Nephron progenitor cell (in vitro differentiated cells): ENCODE measurements around the gene KCTD13.

Experiments
- DNase-seq: peaks from one replicate; pipeline ENCODE4 v3.0.0; 2021
- H3K27ac Mint-ChIP-seq: 2 replicates; pipeline ENCODE4 v1.8.0; 2021; ENCODE audit warnings: mild to moderate bottlenecking, moderate library complexity, mixed read lengths
- H3K27me3 Mint-ChIP-seq: 2 replicates; pipeline ENCODE4 v1.8.0; 2021; ENCODE audit warnings: mild to moderate bottlenecking, low read depth, mixed read lengths; ENCODE audit not compliant: poor library complexity
- H3K36me3 Mint-ChIP-seq: 2 replicates; pipeline ENCODE4 v1.8.0; 2021; ENCODE audit warnings: low read depth, mixed read lengths
- H3K4me1 Mint-ChIP-seq: 2 replicates; pipeline ENCODE4 v1.8.0; 2021; ENCODE audit warnings: mixed read lengths
- H3K4me3 Mint-ChIP-seq: 2 replicates; pipeline ENCODE4 v1.8.0; 2021; ENCODE audit warnings: mild to moderate bottlenecking, moderate library complexity, mixed read lengths
- H3K9me3 Mint-ChIP-seq: 2 replicates; pipeline ENCODE4 v1.8.0; 2021; ENCODE audit warnings: mild to moderate bottlenecking, moderate library complexity, mixed read lengths
- CTCF ChIP-seq: fragments of 200-600 bp; sonication (generic); IDR thresholded peaks from 2 replicates; pipeline ENCODE4 v1.5.0; 2021; ENCODE audit warnings: antibody characterized with exemption

Gene KCTD13

DNA sequence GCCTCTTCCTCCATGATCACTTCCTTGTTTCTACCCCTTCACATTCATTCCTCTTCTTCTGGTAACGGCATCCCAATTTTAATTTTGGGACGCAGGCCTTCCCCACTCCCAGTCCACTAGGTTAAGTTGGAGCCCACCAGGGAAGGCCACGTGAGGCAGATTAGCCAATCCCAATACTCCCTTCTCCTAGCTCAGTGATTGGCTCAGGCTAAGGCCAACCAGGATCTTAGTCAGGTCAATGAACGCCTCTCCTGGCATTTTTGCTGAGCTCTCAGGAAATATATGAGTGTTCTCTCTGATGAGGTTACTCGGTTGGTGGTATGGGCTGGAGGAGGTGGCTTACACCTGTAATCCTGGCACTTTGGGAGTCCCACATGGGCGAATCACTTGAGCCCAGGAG, 42.0 kb downstream of the KCTD13 start:
- Mint-ChIP-seq H3K36me3 (no peaks in the 10 kb centered on the region), H3K27ac (no peak overlapping the region), H3K4me1 (no peaks in the 10 kb centered on the region), H3K4me3 (peak overlapping the region; percentile 64), H3K27me3 (peaks cover 17% of the 10 kb centered on the region), H3K9me3 (no peaks in the 10 kb centered on the region)
- no peak for DNase-seq
- TF ChIP-seq CTCF: no peak

GRCh38 chr16:29881050-29881449, 45.0 kb downstream of the KCTD13 start:
- peaks cover 11% of the 10 kb centered on the region for H3K4me1 Mint-ChIP-seq

DNA sequence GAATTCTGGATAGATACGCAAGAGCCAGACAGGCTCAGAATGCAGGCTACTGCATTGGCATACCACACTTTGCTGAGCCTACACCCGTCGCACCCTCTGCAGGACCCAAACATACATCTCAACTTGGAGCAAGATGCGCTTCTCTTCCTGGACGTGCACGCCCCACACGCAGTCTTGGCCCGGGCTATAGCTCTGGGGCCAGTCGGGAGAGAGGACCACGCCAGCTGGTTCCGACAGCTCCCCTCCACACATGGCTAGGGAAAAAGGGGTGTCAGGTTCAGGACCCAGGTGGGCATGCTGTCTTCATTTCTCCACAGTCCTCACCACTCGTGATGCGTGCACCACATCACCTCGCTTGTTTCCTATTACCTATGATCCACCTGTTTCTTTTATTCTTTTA, 47.9 kb downstream of the KCTD13 start:
- Mint-ChIP-seq H3K4me1 (peaks cover 13% of the 10 kb centered on the region), H3K9me3 (peaks cover 6% of the 10 kb centered on the region), H3K4me3 (no peak overlapping the region), H3K36me3 (no peaks in the 10 kb centered on the region), H3K27ac (no peak overlapping the region), H3K27me3 (peaks cover 67% of the 10 kb centered on the region)
- no peak for TF ChIP-seq CTCF
- DNase-seq: no peak

More at GRCh38 chr16:29881050-29881449, 45.0 kb downstream of the KCTD13 start:
- H3K4me3 Mint-ChIP-seq: no peak overlapping the region
- peaks cover 43% of the 10 kb centered on the region for H3K27me3 Mint-ChIP-seq
- peaks cover 6% of the 10 kb centered on the region for H3K9me3 Mint-ChIP-seq
- H3K27ac Mint-ChIP-seq: no peak overlapping the region
- no peak for TF ChIP-seq CTCF
- DNase-seq: no peak
- no peaks in the 10 kb centered on the region for H3K36me3 Mint-ChIP-seq

DNA sequence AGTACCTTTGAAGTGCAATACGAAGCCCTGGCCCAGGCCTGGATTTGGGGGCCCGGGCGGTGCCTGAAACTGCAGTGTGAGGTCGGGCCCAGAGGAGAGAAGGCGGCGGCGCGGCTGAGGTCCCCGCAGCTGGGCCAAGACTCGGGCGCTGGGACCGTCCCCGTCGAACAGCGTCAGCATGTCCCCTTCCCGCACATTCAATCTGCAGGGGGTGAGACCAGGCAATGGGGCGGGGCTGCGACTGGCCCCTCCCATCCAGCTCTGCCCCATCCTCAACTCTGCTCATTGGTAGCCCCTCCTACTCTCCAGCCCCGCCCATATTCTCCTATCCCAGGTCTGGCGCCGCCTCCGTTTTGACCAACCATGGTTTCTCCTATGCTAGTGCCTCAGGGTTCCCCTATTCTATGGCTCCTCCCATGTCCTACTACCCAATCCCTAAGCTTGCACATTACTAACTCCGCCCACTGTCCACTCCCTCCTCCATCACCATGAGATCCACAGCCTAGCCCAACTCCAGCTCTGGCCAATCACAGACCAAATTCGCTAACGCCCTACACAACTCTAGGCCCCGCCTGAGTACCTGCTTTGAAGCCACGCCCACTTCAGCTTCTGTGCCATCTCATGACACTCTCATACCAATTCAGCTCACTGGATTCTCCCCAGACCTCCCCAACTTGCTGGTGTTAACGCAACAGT, 48.6 kb downstream of the KCTD13 start:
- peak; percentile 75 for DNase-seq
- Mint-ChIP-seq H3K4me1 (peaks cover 13% of the 10 kb centered on the region), H3K27ac (no peak overlapping the region), H3K36me3 (no peaks in the 10 kb centered on the region), H3K9me3 (peaks cover 6% of the 10 kb centered on the region), H3K4me3 (peak overlapping the region; percentile 58), H3K27me3 (peaks cover 67% of the 10 kb centered on the region)
- no peak for TF ChIP-seq CTCF

DNA sequence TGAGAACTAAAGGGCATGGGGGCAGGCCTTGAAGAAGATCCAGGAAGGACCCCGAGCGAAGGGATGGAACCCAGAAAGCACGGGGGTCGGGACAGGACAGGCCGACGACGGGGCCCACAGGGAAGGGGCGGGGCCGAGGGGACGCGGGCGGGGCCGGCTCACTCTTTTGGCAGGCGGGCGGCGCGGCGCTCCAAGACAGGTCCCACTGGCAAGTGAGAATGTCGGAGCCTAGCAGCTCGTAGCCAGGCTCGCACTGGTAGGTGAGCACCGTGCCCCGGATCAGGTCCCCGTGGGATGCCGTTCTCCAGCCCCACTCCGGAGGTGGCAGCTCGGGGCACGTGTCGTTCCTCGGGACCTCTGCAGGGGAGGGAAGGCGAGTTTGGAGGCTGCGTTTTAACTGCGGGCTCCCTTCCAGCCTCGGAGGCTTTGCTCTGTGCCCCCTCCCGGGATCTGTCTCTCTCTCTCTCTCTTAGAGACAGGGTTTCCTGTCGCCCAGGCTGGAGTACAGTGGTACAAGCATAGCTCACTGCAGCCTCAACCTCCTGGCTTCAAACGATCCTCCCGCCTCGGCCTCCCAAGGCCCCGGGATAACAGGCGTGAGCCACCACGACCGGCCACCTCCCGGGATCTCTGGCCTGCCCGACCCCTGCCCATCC, 49.3 kb downstream of the KCTD13 start:
- Mint-ChIP-seq H3K36me3 (no peaks in the 10 kb centered on the region), H3K27ac (no peak overlapping the region), H3K4me1 (peaks cover 14% of the 10 kb centered on the region), H3K9me3 (peaks cover 6% of the 10 kb centered on the region), H3K27me3 (peaks cover 67% of the 10 kb centered on the region), H3K4me3 (peak overlapping the region; percentile 66)
- peak; percentile 60 for DNase-seq
- no peak for TF ChIP-seq CTCF

- no peak for DNase-seq
Observed at GRCh38 chr16:29876217-29876593, 49.8 kb downstream of the KCTD13 start.

More at GRCh38 chr16:29876217-29876593, 49.8 kb downstream of the KCTD13 start:
- Mint-ChIP-seq H3K4me1 (peaks cover 19% of the 10 kb centered on the region), H3K9me3 (peaks cover 6% of the 10 kb centered on the region), H3K4me3 (peak overlapping the region; percentile 66), H3K27me3 (peaks cover 69% of the 10 kb centered on the region), H3K36me3 (no peaks in the 10 kb centered on the region), H3K27ac (no peak overlapping the region)
- no peak for TF ChIP-seq CTCF
